Stimulated activated memory B cell treated with anti-CD40 and anti-IgM and Interleukin-4, amounts not matched to agents 10 μg/mL and 1 μg/mL and 100 μg/mL, for 72 hours (primary cell): ENCODE measurements around the gene TRMT1.

Experiments
- ATAC-seq: fragments of 150-1000 bp; cut with Tn5 transposase; 2 replicates; pipeline ENCODE4 v1.10.0; 2021
- H3K27ac Mint-ChIP-seq: one replicate; pipeline ENCODE4 v1.8.0; 2022; ENCODE audit warnings: mild to moderate bottlenecking, mixed read lengths
- H3K27me3 Mint-ChIP-seq: one replicate; pipeline ENCODE4 v1.8.0; 2022; ENCODE audit warnings: mixed read lengths
- H3K36me3 Mint-ChIP-seq: one replicate; pipeline ENCODE4 v1.8.0; 2022; ENCODE audit warnings: mixed read lengths
- H3K4me1 Mint-ChIP-seq: one replicate; pipeline ENCODE4 v1.8.0; 2022; ENCODE audit warnings: mixed read lengths
- H3K4me3 Mint-ChIP-seq: one replicate; pipeline ENCODE4 v1.8.0; 2022; ENCODE audit warnings: mild to moderate bottlenecking, moderate library complexity, mixed read lengths
- H3K9me3 Mint-ChIP-seq: one replicate; pipeline ENCODE4 v1.8.0; 2022; ENCODE audit warnings: mixed read lengths

Gene TRMT1

GRCh38 chr19:13068085-13068846 is 48.3 kb downstream of the TRMT1 start:
- no peak for ATAC-seq
- H3K4me3 Mint-ChIP-seq, result no peak overlapping the region
- H3K4me1 Mint-ChIP-seq, result no peaks in the 10 kb centered on the region
- H3K27me3 Mint-ChIP-seq, result peaks cover 35% of the 10 kb centered on the region
- no peaks in the 10 kb centered on the region for H3K36me3 Mint-ChIP-seq
- H3K27ac Mint-ChIP-seq, result no peak overlapping the region
- no peaks in the 10 kb centered on the region for H3K9me3 Mint-ChIP-seq

GRCh38 chr19:13066933-13067807 is 49.4 kb downstream of the TRMT1 start:
- H3K27ac Mint-ChIP-seq, result no peak overlapping the region
- H3K9me3 Mint-ChIP-seq, result no peaks in the 10 kb centered on the region
- no peak for ATAC-seq
- peaks cover 35% of the 10 kb centered on the region for H3K27me3 Mint-ChIP-seq
- H3K36me3 Mint-ChIP-seq, result no peaks in the 10 kb centered on the region
- no peaks in the 10 kb centered on the region for H3K4me1 Mint-ChIP-seq
- H3K4me3 Mint-ChIP-seq, result no peak overlapping the region

DNA sequence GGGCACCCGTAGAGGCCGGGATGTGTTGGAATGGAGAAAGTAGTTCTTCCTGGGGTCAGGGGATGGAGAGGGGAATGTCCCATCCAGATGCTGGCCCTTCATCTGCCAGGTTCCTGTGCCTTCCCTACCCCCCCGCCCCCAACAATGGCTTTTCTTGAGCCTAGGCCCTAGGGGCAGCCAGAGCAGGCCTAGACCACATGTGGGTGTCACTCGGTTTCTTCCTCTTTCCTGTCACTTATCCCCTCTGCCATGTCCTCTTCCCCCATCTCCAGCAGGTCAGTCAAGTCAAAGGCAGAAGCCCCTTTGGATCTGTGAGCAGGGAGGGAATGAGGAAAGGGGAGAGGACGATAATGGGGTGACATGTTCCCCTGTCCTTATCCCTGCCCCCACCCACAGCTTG is 50.3 kb downstream of the TRMT1 start:
- H3K36me3 Mint-ChIP-seq, result no peaks in the 10 kb centered on the region
- H3K9me3 Mint-ChIP-seq, result no peaks in the 10 kb centered on the region
- ATAC-seq, result no peak
- H3K4me1 Mint-ChIP-seq, result peaks cover 4% of the 10 kb centered on the region
- H3K27me3 Mint-ChIP-seq, result peaks cover 36% of the 10 kb centered on the region
- no peak overlapping the region for H3K4me3 Mint-ChIP-seq
- H3K27ac Mint-ChIP-seq, result no peak overlapping the region

- Mint-ChIP-seq H3K9me3 (no peaks in the 10 kb centered on the region), H3K4me3 (no peak overlapping the region), H3K36me3 (no peaks in the 10 kb centered on the region), H3K4me1 (peaks cover 10% of the 10 kb centered on the region), H3K27ac (no peak overlapping the region), H3K27me3 (peaks cover 38% of the 10 kb centered on the region)
- no peak for ATAC-seq
Observed at GRCh38 chr19:13064092-13064489, 52.4 kb downstream of the TRMT1 start.

DNA sequence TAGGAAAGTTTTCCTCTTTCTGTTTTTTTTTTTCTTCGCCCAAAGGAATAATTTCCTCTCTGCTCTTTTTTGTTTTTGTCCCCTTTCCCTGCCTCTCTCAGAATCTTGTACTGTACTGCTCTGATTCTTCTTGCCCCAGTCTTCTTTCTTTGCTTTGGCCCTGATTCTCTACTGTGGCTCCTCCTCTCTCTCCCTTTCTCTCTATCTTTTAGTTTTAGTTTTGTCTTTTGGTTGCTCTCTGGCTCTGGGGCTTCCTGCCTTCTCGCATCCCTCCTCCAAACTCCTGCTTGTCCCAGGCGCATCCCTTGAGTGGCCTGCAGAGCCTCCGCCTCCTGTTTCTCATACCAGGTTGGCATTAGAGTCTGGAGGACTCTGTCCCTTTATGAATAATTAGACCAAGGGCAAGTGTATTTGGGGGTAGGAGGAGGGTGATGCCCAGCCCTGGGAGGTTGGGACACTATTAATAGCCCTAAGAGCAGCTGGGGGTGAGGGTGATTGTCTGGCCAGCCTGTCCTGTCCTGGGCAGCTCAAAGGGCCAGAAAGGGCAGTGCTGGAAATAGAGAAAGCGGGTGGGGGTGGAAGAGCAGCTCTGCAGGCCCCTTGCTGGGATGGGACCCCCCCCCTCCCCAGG is 53.0 kb downstream of the TRMT1 start:
- no peaks in the 10 kb centered on the region for H3K36me3 Mint-ChIP-seq
- no peak overlapping the region for H3K27ac Mint-ChIP-seq
- H3K9me3 Mint-ChIP-seq, result no peaks in the 10 kb centered on the region
- H3K27me3 Mint-ChIP-seq, result peaks cover 34% of the 10 kb centered on the region
- H3K4me3 Mint-ChIP-seq, result no peak overlapping the region
- ATAC-seq, result no peak
- H3K4me1 Mint-ChIP-seq, result peaks cover 10% of the 10 kb centered on the region

- ATAC-seq, result no peak
- Mint-ChIP-seq H3K36me3 (no peaks in the 10 kb centered on the region), H3K27ac (no peak overlapping the region), H3K27me3 (peaks cover 25% of the 10 kb centered on the region), H3K4me1 (peaks cover 10% of the 10 kb centered on the region), H3K9me3 (no peaks in the 10 kb centered on the region), H3K4me3 (no peak overlapping the region)
Observed at GRCh38 chr19:13062317-13062716, 54.2 kb downstream of the TRMT1 start.

- Mint-ChIP-seq H3K36me3 (no peaks in the 10 kb centered on the region), H3K4me3 (peak overlapping the region; percentile 73), H3K9me3 (no peaks in the 10 kb centered on the region), H3K4me1 (peaks cover 10% of the 10 kb centered on the region), H3K27me3 (peaks cover 25% of the 10 kb centered on the region), H3K27ac (no peak overlapping the region)
- peak; percentile 91 for ATAC-seq
Observed at GRCh38 chr19:13060964-13061927, 55.3 kb downstream of the TRMT1 start.

GRCh38 chr19:13060233-13060963 is 56.1 kb downstream of the TRMT1 start:
- Mint-ChIP-seq H3K27me3 (peaks cover 34% of the 10 kb centered on the region), H3K36me3 (no peaks in the 10 kb centered on the region), H3K27ac (no peak overlapping the region), H3K4me3 (peak overlapping the region; percentile 73), H3K9me3 (no peaks in the 10 kb centered on the region), H3K4me1 (peaks cover 15% of the 10 kb centered on the region)
- no peak for ATAC-seq

DNA sequence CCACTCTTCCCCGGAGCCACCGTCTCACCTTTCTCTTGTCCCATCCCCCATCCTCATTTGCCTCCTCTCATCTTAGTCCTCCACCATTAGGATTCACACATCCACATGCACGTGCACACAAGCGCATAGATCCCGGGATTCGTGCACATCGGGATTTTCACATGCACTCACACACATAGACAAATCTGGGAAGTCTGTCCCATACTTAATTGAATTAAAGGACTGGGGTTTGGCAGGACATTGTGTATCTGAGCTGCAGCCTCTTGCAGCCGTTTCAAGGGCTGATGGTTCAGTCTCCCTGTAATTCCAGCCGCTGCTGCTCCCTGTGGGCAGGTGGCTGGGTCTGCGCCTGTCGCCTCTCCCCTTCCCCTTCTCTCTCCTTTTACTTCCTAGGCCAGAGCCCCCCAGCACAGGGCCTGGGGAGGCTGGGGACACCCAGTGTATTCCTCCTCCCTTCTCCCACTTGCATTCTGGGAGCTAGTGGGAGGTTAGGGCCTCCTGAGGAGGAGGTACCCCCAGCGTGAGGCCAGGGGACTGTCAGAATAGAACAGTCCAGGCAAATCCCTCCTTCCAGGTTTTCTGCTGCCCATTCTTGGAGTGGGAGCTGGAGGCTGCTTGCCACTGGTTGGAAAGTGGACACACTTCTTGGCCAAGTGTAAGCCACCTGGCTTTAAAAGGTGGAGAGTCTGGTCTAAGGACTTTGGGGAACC is 57.4 kb downstream of the TRMT1 start:
- Mint-ChIP-seq H3K9me3 (no peaks in the 10 kb centered on the region), H3K27me3 (peaks cover 38% of the 10 kb centered on the region), H3K36me3 (no peaks in the 10 kb centered on the region), H3K27ac (no peak overlapping the region), H3K4me3 (no peak overlapping the region), H3K4me1 (peaks cover 15% of the 10 kb centered on the region)
- ATAC-seq, result no peak

DNA sequence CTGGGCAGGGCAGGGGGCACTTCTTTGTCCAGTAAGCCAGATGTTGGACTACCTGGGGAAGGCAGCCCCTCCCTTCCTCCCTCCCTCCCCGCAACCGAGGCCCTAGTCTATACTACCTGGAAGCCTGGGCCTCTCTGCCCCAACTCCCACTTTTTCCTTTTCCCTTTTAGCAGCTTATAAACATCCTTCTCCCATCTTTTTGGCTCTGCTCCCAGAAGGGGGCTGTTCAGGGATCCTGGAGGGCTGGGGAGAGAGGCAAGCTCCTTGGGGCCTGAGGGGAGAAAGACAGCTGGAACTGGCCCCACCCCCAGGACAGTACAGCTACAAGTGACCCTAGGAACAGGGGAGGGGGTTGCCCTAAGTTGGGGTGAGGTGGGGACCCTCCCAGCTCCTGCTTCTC is 58.8 kb downstream of the TRMT1 start:
- H3K36me3 Mint-ChIP-seq, result no peaks in the 10 kb centered on the region
- peaks cover 15% of the 10 kb centered on the region for H3K4me1 Mint-ChIP-seq
- no peak overlapping the region for H3K4me3 Mint-ChIP-seq
- no peak overlapping the region for H3K27ac Mint-ChIP-seq
- H3K27me3 Mint-ChIP-seq, result peaks cover 52% of the 10 kb centered on the region
- H3K9me3 Mint-ChIP-seq, result no peaks in the 10 kb centered on the region
- ATAC-seq, result no peak

- Mint-ChIP-seq H3K36me3 (no peaks in the 10 kb centered on the region), H3K27ac (no peak overlapping the region), H3K27me3 (peaks cover 58% of the 10 kb centered on the region), H3K4me1 (peaks cover 15% of the 10 kb centered on the region), H3K4me3 (no peak overlapping the region), H3K9me3 (no peaks in the 10 kb centered on the region)
- ATAC-seq, result no peak
Observed at GRCh38 chr19:13057147-13057572, 59.4 kb downstream of the TRMT1 start.

DNA sequence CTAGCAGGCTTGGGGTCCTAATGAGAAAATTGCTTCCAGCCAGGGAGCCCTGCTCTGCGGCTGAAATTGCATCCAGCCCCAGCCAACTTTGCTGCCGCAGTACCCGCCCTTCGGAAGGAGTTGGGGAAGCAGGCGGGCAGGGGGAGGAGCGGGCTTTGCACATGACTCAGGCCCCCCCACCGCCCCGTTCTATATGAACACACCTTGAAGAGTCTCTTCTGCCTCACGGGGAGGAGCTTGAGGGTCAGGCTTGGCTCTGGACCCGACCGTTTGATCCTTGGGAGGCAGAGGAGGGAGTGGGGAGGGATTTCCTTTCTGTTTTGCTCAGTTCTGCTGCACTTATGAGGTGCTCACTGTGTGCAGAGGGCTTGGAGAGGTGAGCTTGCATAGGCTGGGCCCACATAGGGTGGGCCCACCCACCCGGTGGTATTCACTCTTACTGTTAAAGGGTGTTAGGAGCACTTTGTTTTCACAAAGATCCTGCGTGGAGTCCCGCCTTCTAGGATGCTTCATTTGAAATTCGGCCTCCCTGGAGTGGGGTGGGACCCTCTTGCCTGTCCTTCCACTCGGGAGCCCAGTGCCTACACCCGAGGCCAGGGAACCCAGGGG is 60.4 kb downstream of the TRMT1 start:
- H3K9me3 Mint-ChIP-seq, result no peaks in the 10 kb centered on the region
- H3K27ac Mint-ChIP-seq, result no peak overlapping the region
- no peak for ATAC-seq
- H3K4me3 Mint-ChIP-seq, result no peak overlapping the region
- peaks cover 65% of the 10 kb centered on the region for H3K27me3 Mint-ChIP-seq
- no peaks in the 10 kb centered on the region for H3K36me3 Mint-ChIP-seq
- H3K4me1 Mint-ChIP-seq, result peaks cover 21% of the 10 kb centered on the region
